NB4 (cell line): ENCODE data around the gene SMIM43.

Experiments used
- DNase-seq: peaks from one replicate; pipeline ENCODE4 v3.0.0; 2010; ENCODE audit warnings: low read depth
- H3K4me3 ChIP-seq: one replicate; pipeline ENCODE4 v1.5.1; 2011; ENCODE audit warnings: mild to moderate bottlenecking, low read depth, low read length, moderate library complexity
- CTCF ChIP-seq: IDR thresholded peaks from one replicate; pipeline ENCODE4 v1.5.1; 2012; ENCODE audit warnings: low read depth, low read length
- MAX ChIP-seq: IDR thresholded peaks from 2 replicates; pipeline ENCODE4 v1.6.1; 2011; ENCODE audit warnings: low read depth, low read length
- MYC ChIP-seq: IDR thresholded peaks from 2 replicates; pipeline ENCODE4 v1.6.1; 2011; ENCODE audit warnings: low read depth, low read length
- POLR2A ChIP-seq: IDR thresholded peaks from 2 replicates; pipeline ENCODE4 v1.6.1; 2011; ENCODE audit warnings: mild to moderate bottlenecking; ENCODE audit not compliant: insufficient read length; ENCODE audit errors: extremely low read depth

The SMIM43 gene

GRCh38 chr4:121712001-121712651, 52.8 kb downstream of the SMIM43 start:
- TF ChIP-seq POLR2A = no peak
- TF ChIP-seq CTCF = no peak
- TF ChIP-seq MYC = no peak
- no peak for TF ChIP-seq MAX
- DNase-seq = no peak
- H3K4me3 ChIP-seq = no peak overlapping the region

GRCh38 chr4:121711263-121712000, 53.5 kb downstream of the SMIM43 start:
- no peak overlapping the region for H3K4me3 ChIP-seq
- DNase-seq = peak; percentile 93
- no peak for TF ChIP-seq MYC
- TF ChIP-seq POLR2A = no peak
- TF ChIP-seq MAX = no peak
- no peak for TF ChIP-seq CTCF

GRCh38 chr4:121709766-121710405, 55.1 kb downstream of the SMIM43 start:
- DNase-seq = no peak
- no peak for TF ChIP-seq CTCF
- TF ChIP-seq MYC = no peak
- no peak for TF ChIP-seq MAX
- TF ChIP-seq POLR2A = no peak
- no peak overlapping the region for H3K4me3 ChIP-seq
